Measurements from ENCODE around the gene PEX11B. TPM values are rescaled to one million over a fixed set of nuclear protein-coding genes. Genes with fewer than 3 reads are reported as not detected.
"Not testable (repeated sequence)": the region's sequence is repeated elsewhere in the genome, so short reads cannot be mapped to it uniquely, and the experiment has no call there.

The PEX11B gene
- total and polyA plus RNA-seq, 5 donors from 2014 or later: 14.2 to 71.8 (median 58.3) TPM

- Histone ChIP-seq H3K36me3 (ENCODE audit: control insufficient read depth, insufficient read depth, low read length) (peaks cover 14% of the 10 kb centered on the region), H3K4me3 (ENCODE audit: low read depth, low read length) (peak overlapping the region; percentile 96), H3K27me3 (ENCODE audit: control insufficient read depth, insufficient read depth, low read length) (no peaks in the 10 kb centered on the region), H3K9me3 (ENCODE audit: control insufficient read depth in 2 of 2, low read length in 2 of 2) (no peaks in the 10 kb centered on the region), H3K4me1 (ENCODE audit: control insufficient read depth, insufficient read depth, low read length, poor library complexity, severe bottlenecking) (peaks cover 30% of the 10 kb centered on the region), H3K27ac (ENCODE audit: insufficient read depth, low read length, poor library complexity, severe bottlenecking) (peak overlapping the region; percentile 98)
- DNase-seq (peak in 1 of 3 donors; percentile 40), ATAC-seq (ENCODE audit: low read depth in 2 of 2) (no peak)
- Mint-ChIP-seq H3K27me3 (no peaks in the 10 kb centered on the region), H3K4me1 (peaks cover 8 to 35% (median 24%) of the 10 kb centered on the region in 4 donors), H3K36me3 (peaks cover 11% of the 10 kb centered on the region), H3K4me3 (peak overlapping the region in 2 of 4 donors; percentile 74 to 85), H3K27ac (peak overlapping the region in 2 of 3 donors; percentile 89 to 97), H3K9me3 (no peaks in the 10 kb centered on the region)
These were observed 9.6 kb upstream of the PEX11B start for GRCh38 chr1:145927916-145928643.

- Mint-ChIP-seq H3K27me3 (no peaks in the 10 kb centered on the region), H3K4me3 (peak within 1 kb of the TSS in 1 of 4 donors; percentile 74), H3K27ac (peak within 1 kb of the TSS in 2 of 3 donors; percentile 89 to 97), H3K4me1 (peaks cover under 1 to 29% (median 16%) of the 10 kb centered on the region in 4 donors), H3K36me3 (peaks cover 11% of the 10 kb centered on the region), H3K9me3 (no peaks in the 10 kb centered on the region)
- no peaks in the 10 kb centered on the region for H3K27me3 ChIP-seq (ENCODE audit: control insufficient read depth, insufficient read depth, low read length)
- H3K4me3 ChIP-seq (ENCODE audit: low read depth, low read length): peak within 1 kb of the TSS; percentile 96
- peak within 1 kb of the TSS; percentile 98 for H3K27ac ChIP-seq (ENCODE audit: insufficient read depth, low read length, poor library complexity, severe bottlenecking)
- ATAC-seq (ENCODE audit: low read depth in 2 of 2) (peak; percentile 97 to 99), DNase-seq (peak; percentile 93 to 99 (median 97))
- no peaks in the 10 kb centered on the region for H3K9me3 ChIP-seq (ENCODE audit: control insufficient read depth in 2 of 2, low read length in 2 of 2)
- peaks cover 25% of the 10 kb centered on the region for H3K4me1 ChIP-seq (ENCODE audit: control insufficient read depth, insufficient read depth, low read length, poor library complexity, severe bottlenecking)
- peaks cover 22% of the 10 kb centered on the region for H3K36me3 ChIP-seq (ENCODE audit: control insufficient read depth, insufficient read depth, low read length)
These were observed 8.8 kb upstream of the PEX11B start, which contains the start of gene RBM8A for GRCh38 chr1:145927063-145927886. Gene RBM8A (minus strand): TSS chr1:145927484. CDS start chr1:145927426, 58 bp downstream.

- Mint-ChIP-seq H3K27me3 (no peaks in the 10 kb centered on the region), H3K4me3 (no peak overlapping the region), H3K9me3 (no peaks in the 10 kb centered on the region), H3K36me3 (peaks cover 10% of the 10 kb centered on the region), H3K27ac (no peak overlapping the region), H3K4me1 (peaks cover 0 to 27% (median 13%) of the 10 kb centered on the region in 4 donors)
- ATAC-seq (ENCODE audit: low read depth in 2 of 2) (no peak), DNase-seq (peak in 1 of 3 donors; percentile 41)
- H3K9me3 ChIP-seq (ENCODE audit: control insufficient read depth in 2 of 2, low read length in 2 of 2): no peaks in the 10 kb centered on the region
- H3K4me1 ChIP-seq (ENCODE audit: control insufficient read depth, insufficient read depth, low read length, poor library complexity, severe bottlenecking): peaks cover 20% of the 10 kb centered on the region
- H3K27me3 ChIP-seq (ENCODE audit: control insufficient read depth, insufficient read depth, low read length): no peaks in the 10 kb centered on the region
- H3K4me3 ChIP-seq (ENCODE audit: low read depth, low read length): peak overlapping the region; percentile 96
- H3K36me3 ChIP-seq (ENCODE audit: control insufficient read depth, insufficient read depth, low read length): peaks cover 23% of the 10 kb centered on the region
- peak overlapping the region; percentile 98 for H3K27ac ChIP-seq (ENCODE audit: insufficient read depth, low read length, poor library complexity, severe bottlenecking)
These were observed 8.2 kb upstream of the PEX11B start for GRCh38 chr1:145926686-145927062.

- Histone ChIP-seq H3K27ac (ENCODE audit: insufficient read depth, low read length, poor library complexity, severe bottlenecking) (no peak overlapping the region), H3K4me3 (ENCODE audit: low read depth, low read length) (no peak overlapping the region), H3K4me1 (ENCODE audit: control insufficient read depth, insufficient read depth, low read length, poor library complexity, severe bottlenecking) (peaks cover 35% of the 10 kb centered on the region), H3K36me3 (ENCODE audit: control insufficient read depth, insufficient read depth, low read length) (peaks cover 23% of the 10 kb centered on the region), H3K9me3 (ENCODE audit: control insufficient read depth in 2 of 2, low read length in 2 of 2) (no peaks in the 10 kb centered on the region), H3K27me3 (ENCODE audit: control insufficient read depth, insufficient read depth, low read length) (no peaks in the 10 kb centered on the region)
- DNase-seq: no peak
- Mint-ChIP-seq H3K4me1 (peaks cover 6 to 42% (median 31%) of the 10 kb centered on the region in 4 donors), H3K27me3 (peaks cover 4% of the 10 kb centered on the region), H3K27ac (peak overlapping the region in 1 of 3 donors; percentile 71), H3K9me3 (no peaks in the 10 kb centered on the region), H3K36me3 (peaks cover 8% of the 10 kb centered on the region), H3K4me3 (peak overlapping the region in 1 of 4 donors; percentile 27)
- ATAC-seq (ENCODE audit: low read depth in 2 of 2): no peak
These were observed 3.7 kb upstream of the PEX11B start for GRCh38 chr1:145922266-145922665.

- Mint-ChIP-seq H3K27ac (peak overlapping the region in 1 of 3 donors; percentile 48), H3K4me1 (peaks cover 16 to 49% (median 36%) of the 10 kb centered on the region in 4 donors), H3K36me3 (peaks cover 10% of the 10 kb centered on the region), H3K4me3 (peak overlapping the region; percentile 94 to 98 (median 96))
- Histone ChIP-seq H3K36me3 (ENCODE audit: control insufficient read depth, insufficient read depth, low read length) (peaks cover 25% of the 10 kb centered on the region), H3K4me1 (ENCODE audit: control insufficient read depth, insufficient read depth, low read length, poor library complexity, severe bottlenecking) (peaks cover 24% of the 10 kb centered on the region)
- not testable (repeated sequence) for H3K9me3 Mint-ChIP-seq; H3K27ac ChIP-seq (ENCODE audit: insufficient read depth, low read length, poor library complexity, severe bottlenecking); H3K9me3 ChIP-seq (ENCODE audit: control insufficient read depth in 2 of 2, low read length in 2 of 2); H3K27me3 ChIP-seq (ENCODE audit: control insufficient read depth, insufficient read depth, low read length); DNase-seq; ATAC-seq (ENCODE audit: low read depth in 2 of 2); H3K4me3 ChIP-seq (ENCODE audit: low read depth, low read length); H3K27me3 Mint-ChIP-seq
These were observed 1.8 kb upstream of the PEX11B start for GRCh38 chr1:145920297-145920696.

GRCh38 chr1:145918992-145919939, 749 bp upstream of the PEX11B start:
- Histone ChIP-seq H3K27me3 (ENCODE audit: control insufficient read depth, insufficient read depth, low read length) (no peaks in the 10 kb centered on the region), H3K4me3 (ENCODE audit: low read depth, low read length) (peak overlapping the region; percentile 89), H3K27ac (ENCODE audit: insufficient read depth, low read length, poor library complexity, severe bottlenecking) (peak overlapping the region; percentile 82), H3K36me3 (ENCODE audit: control insufficient read depth, insufficient read depth, low read length) (peaks cover 32% of the 10 kb centered on the region), H3K4me1 (ENCODE audit: control insufficient read depth, insufficient read depth, low read length, poor library complexity, severe bottlenecking) (peaks cover 24% of the 10 kb centered on the region), H3K9me3 (ENCODE audit: control insufficient read depth in 2 of 2, low read length in 2 of 2) (no peaks in the 10 kb centered on the region)
- peaks cover 13% of the 10 kb centered on the region for H3K36me3 Mint-ChIP-seq
- peak overlapping the region; percentile 94 to 98 (median 96) for H3K27ac Mint-ChIP-seq
- peak overlapping the region; percentile 94 to 98 (median 96) for H3K4me3 Mint-ChIP-seq
- H3K9me3 Mint-ChIP-seq: peaks cover 0 to 2% (median 0%) of the 10 kb centered on the region in 7 donors
- peaks cover 16 to 53% (median 42%) of the 10 kb centered on the region in 4 donors for H3K4me1 Mint-ChIP-seq
- ATAC-seq (ENCODE audit: low read depth in 2 of 2): peak; percentile 4
- peaks cover 4% of the 10 kb centered on the region for H3K27me3 Mint-ChIP-seq
- DNase-seq: no peak

- Mint-ChIP-seq H3K36me3 (peaks cover 26% of the 10 kb centered on the region), H3K4me3 (peak overlapping the region; percentile 94 to 98 (median 96)), H3K27ac (peak overlapping the region; percentile 94 to 98 (median 96)), H3K9me3 (peaks cover 0 to 2% (median 0%) of the 10 kb centered on the region in 7 donors), H3K4me1 (peaks cover 16 to 61% (median 41%) of the 10 kb centered on the region in 4 donors), H3K27me3 (peaks cover 4% of the 10 kb centered on the region)
- Histone ChIP-seq H3K36me3 (ENCODE audit: control insufficient read depth, insufficient read depth, low read length) (peaks cover 30% of the 10 kb centered on the region), H3K27me3 (ENCODE audit: control insufficient read depth, insufficient read depth, low read length) (no peaks in the 10 kb centered on the region), H3K4me1 (ENCODE audit: control insufficient read depth, insufficient read depth, low read length, poor library complexity, severe bottlenecking) (peaks cover 24% of the 10 kb centered on the region), H3K27ac (ENCODE audit: insufficient read depth, low read length, poor library complexity, severe bottlenecking) (peak overlapping the region; percentile 82), H3K9me3 (ENCODE audit: control insufficient read depth in 2 of 2, low read length in 2 of 2) (no peaks in the 10 kb centered on the region), H3K4me3 (ENCODE audit: low read depth, low read length) (peak overlapping the region; percentile 89)
- ATAC-seq (ENCODE audit: low read depth in 2 of 2): no peak
- no peak for DNase-seq
These were observed 922 bp downstream of the PEX11B start for GRCh38 chr1:145917595-145917994.

Data from CD4-positive, CD25-positive, alpha-beta regulatory T cell (primary cell).